Progenitor cell of endocrine pancreas (in vitro differentiated cells): ENCODE data around the gene MAN2A1. TPM values are rescaled to one million over a fixed set of nuclear protein-coding genes. Genes with fewer than 3 reads are reported as not detected.

ENCODE experiments used
- DNase-seq: peaks from one replicate; pipeline ENCODE4 v3.0.0; 2021; ENCODE audit warnings: low spot score; ENCODE audit not compliant: unreplicated experiment
- H3K27ac Mint-ChIP-seq: 2 replicates; pipeline ENCODE4 v1.8.0; 2021; ENCODE audit warnings: mild to moderate bottlenecking, moderate library complexity, mixed read lengths
- H3K27me3 Mint-ChIP-seq: 2 replicates; pipeline ENCODE4 v1.8.0; 2021; ENCODE audit warnings: mixed read lengths
- H3K36me3 Mint-ChIP-seq: 2 replicates; pipeline ENCODE4 v1.8.0; 2022; ENCODE audit warnings: mixed read lengths; ENCODE audit not compliant: insufficient read depth
- H3K4me1 Mint-ChIP-seq: 2 replicates; pipeline ENCODE4 v1.8.0; 2021; ENCODE audit warnings: low read depth, mixed read lengths
- H3K4me3 Mint-ChIP-seq: 2 replicates; pipeline ENCODE4 v1.8.0; 2021; ENCODE audit warnings: low read depth, mild to moderate bottlenecking, moderate library complexity, mixed read lengths
- H3K9me3 Mint-ChIP-seq: 2 replicates; pipeline ENCODE4 v1.8.0; 2021; ENCODE audit warnings: low read depth, mixed read lengths
- CTCF ChIP-seq: fragments of 200-600 bp; sonication (generic); IDR thresholded peaks from one replicate; pipeline ENCODE4 v1.5.0; 2021; ENCODE audit warnings: antibody characterized with exemption, mild to moderate bottlenecking; ENCODE audit not compliant: unreplicated experiment
- total RNA-seq: library from RNA; stranded (reverse); gene quantifications from 2 replicates; pipeline ENCODE4 v1.2.1, GENCODE V29; 2021

Gene MAN2A1
- total RNA-seq, 1 donor from 2014 or later: 41.9 TPM

GRCh38 chr5:109692852-109693251 is 3.1 kb downstream of the MAN2A1 start:
- Mint-ChIP-seq H3K4me3 (no peak overlapping the region), H3K9me3 (peaks cover 7% of the 10 kb centered on the region), H3K27ac (no peak overlapping the region), H3K27me3 (no peaks in the 10 kb centered on the region), H3K36me3 (peaks cover 1% of the 10 kb centered on the region), H3K4me1 (peaks cover 33% of the 10 kb centered on the region)
- DNase-seq: no peak
- no peak for TF ChIP-seq CTCF

DNA sequence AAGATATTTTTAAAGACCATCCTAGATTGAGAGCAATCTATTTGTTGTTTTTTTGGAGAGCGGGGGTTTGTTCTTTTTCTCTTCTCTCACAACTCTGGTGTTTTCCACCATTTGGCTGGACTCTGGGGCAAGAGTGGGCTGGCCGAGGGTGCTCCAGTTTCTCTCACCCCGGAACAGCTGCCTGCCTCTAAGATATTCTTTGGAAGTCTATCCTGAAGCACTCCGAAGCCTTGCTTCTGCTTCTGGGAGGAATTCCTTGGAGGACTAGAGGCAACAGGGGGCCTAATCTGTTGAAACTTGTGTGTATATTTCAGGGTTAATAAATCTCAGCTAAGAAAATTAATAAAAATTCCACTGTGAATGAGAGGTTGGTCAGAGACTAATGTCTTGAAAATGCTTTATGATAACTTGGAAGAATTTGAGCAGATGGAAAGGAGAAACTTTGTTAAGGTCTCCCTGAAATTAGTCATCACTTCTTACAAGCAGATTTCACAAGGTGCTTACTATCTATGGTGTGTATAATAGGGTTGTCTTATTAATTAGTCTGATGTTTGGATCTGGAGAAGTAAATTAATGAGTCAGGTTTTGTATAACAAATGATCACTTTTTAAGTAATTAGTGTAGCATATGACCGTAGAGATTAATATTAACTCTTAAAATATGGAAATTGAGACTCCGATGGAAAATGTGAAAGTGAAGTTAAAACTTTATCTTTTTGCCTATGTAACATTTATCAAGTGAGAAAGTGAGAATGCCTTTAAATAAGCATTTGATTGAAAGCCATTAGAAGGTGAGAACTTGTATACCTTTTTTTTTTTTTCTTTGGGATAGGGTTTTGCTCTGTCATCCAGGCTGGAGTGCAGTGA is 4.0 kb downstream of the MAN2A1 start:
- TF ChIP-seq CTCF: no peak
- Mint-ChIP-seq H3K4me3 (no peak overlapping the region), H3K36me3 (peaks cover 2% of the 10 kb centered on the region), H3K27ac (no peak overlapping the region), H3K9me3 (no peaks in the 10 kb centered on the region), H3K27me3 (no peaks in the 10 kb centered on the region), H3K4me1 (peaks cover 33% of the 10 kb centered on the region)
- no peak for DNase-seq

GRCh38 chr5:109694451-109694891 is 4.7 kb downstream of the MAN2A1 start:
- Mint-ChIP-seq H3K9me3 (no peaks in the 10 kb centered on the region), H3K27ac (no peak overlapping the region), H3K36me3 (peaks cover 7% of the 10 kb centered on the region), H3K27me3 (no peaks in the 10 kb centered on the region), H3K4me1 (peaks cover 31% of the 10 kb centered on the region), H3K4me3 (no peak overlapping the region)
- no peak for TF ChIP-seq CTCF
- no peak for DNase-seq

DNA sequence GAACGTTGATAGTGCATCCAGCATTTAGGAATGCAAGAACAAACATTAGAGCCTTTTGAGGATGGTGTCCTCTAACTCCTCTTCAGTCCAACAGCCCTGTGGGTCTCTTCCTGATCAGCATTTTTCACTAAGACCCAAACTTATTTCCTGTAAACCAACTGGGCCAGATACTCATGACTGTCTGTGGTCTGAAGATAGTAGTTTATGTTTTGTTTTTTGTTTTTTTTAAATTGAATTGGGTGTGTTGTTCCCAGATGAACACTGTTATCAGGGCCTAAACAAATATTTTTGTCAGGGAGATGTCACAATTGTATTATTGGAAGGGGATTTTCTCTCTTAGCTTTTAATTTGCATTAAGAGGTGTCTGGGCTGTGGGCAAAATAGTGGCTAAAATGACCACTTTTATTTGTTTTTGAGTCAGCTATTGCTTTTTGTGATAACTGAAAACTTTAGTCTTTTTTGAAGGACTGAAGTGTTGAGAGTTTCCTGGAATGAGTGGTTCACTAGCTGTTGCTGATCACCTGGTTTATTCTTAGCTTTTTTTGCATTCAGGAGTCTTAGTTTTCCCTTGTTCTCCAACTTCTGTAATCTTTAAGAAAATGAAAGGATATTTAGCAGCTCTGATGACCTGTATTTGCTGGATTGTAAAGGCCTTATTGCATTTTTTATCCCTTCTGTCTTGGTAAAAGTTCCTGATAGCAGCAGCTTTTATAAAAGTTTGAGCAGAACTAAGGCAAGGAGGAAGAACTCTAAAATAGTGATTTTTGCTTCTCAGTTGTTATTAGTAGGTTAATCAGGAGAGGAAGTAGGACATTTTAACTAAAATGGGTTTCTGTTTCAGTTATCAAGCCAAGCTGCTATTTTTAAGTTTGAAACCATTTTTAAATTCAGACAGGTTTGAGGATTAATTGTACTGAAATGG is 5.5 kb downstream of the MAN2A1 start:
- Mint-ChIP-seq H3K9me3 (no peaks in the 10 kb centered on the region), H3K36me3 (peaks cover 10% of the 10 kb centered on the region), H3K4me1 (peaks cover 31% of the 10 kb centered on the region), H3K27me3 (no peaks in the 10 kb centered on the region), H3K27ac (peak overlapping the region; percentile 18), H3K4me3 (no peak overlapping the region)
- no peak for TF ChIP-seq CTCF
- DNase-seq: no peak

DNA sequence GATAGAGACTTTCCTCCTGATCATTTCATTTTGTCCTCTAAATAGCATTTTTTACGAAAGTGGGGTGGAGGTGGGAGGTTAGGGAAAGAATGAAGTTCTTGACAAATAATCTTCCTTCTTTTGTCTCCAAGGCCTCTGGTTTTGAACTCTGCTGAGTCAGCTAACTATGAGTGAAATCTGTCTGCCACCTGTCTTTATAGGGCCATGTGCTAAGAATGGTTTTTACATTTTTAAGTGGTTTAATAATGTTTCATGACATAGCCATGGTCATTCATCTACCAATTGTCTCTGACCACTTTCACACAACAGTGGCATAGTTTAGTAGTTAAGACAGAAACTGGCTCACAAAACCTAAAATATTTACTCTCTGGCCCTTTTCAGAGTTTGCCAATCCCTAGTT is 7.6 kb downstream of the MAN2A1 start:
- peaks cover 12% of the 10 kb centered on the region for H3K36me3 Mint-ChIP-seq
- H3K27ac Mint-ChIP-seq: no peak overlapping the region
- H3K27me3 Mint-ChIP-seq: no peaks in the 10 kb centered on the region
- DNase-seq: no peak
- peaks cover 26% of the 10 kb centered on the region for H3K4me1 Mint-ChIP-seq
- H3K4me3 Mint-ChIP-seq: no peak overlapping the region
- no peak for TF ChIP-seq CTCF
- H3K9me3 Mint-ChIP-seq: no peaks in the 10 kb centered on the region
